GM21723 (cell line): ENCODE results near the gene MMP10.
"Not testable (repeated sequence)": the region's sequence is repeated elsewhere in the genome, so short reads cannot be mapped to it uniquely, and the experiment has no call there.

Source experiments
- ATAC-seq: cut with Tn5 transposase; IDR thresholded peaks from one replicate; pipeline ENCODE4 v1.9.1; 2021; ENCODE audit warnings: mild to moderate bottlenecking, moderate library complexity; ENCODE audit not compliant: unreplicated experiment

MMP10 gene

DNA sequence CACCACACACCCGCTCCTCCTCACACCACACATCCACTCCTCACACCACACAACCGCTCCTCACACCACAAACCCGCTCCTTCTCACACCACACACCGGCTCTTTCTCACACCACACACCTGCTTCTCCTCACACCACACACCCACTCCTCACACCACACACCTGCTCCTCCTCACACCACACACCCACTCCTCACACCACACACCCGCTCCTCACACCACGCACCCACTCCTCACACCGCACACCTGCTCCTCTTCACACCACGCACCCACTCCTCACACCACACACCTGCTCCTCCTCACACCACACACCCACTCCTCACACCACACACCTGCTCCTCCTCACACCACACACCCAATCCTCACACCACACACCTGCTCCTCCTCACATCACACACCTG is 49.5 kb downstream of the MMP10 start:
- not testable (repeated sequence) for ATAC-seq

DNA sequence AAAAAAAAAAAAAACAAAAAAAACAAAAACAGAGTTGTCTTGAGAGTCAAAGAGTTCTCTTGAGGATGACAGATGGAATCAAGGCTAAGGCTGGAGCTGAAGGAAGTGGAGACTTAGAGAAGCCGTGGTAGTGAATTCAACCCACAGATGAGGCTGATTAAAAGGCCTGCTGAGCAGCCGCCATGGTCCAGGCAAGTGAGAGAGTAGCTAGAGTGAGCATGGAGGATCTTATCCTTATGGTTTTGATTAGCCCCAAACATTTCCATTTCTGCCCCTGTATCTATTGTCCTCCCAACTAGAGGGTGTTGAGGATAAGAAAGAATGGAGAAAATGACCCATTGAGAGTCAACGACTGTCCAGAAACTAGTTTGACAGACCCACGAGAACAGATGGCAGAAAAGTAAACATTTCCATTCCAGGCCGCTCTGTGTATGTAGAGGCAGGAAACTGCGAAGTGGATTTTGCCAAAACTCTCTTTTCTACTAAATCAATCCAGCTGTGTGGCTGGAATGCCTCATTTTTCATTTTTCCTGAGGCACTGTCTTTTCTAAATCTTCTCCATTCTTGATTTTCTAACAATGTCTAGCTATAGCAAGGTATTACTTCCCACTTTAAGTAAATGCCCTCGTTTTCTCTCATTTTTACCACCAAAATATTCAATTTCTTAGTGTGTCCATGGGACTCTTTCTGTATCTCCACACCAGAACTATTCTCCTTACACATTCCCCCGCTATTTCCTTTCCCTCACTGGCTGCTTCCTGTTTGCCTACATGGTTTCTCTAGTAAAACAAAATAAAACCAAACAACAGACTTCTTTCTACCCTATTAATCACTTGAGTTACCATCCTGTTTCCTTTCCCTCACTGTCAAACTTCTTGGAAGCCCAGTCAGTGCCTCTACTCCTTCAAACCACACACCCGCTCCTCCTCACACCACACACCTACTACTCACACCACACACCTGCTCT is 50.3 kb downstream of the MMP10 start:
- no peak for ATAC-seq

DNA sequence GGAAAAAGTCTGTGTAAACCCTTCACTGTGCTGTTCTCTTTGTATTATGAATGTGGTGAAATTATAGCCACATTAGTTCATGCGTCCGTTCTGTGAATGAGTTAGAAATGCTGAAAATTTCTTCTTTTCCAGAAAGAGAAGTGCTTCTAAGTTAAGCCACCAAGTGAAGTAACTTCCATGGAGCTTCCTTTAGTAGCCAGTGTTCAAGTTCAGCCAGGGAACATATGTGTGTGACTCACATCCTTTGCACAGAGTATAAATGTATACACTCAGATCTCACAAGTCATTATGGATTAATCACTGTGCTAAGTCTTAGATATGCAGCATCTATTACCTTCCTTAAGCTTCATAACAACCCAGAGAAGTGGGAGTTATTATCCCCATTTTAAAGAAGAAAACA is 52.5 kb downstream of the MMP10 start:
- ATAC-seq: no peak

DNA sequence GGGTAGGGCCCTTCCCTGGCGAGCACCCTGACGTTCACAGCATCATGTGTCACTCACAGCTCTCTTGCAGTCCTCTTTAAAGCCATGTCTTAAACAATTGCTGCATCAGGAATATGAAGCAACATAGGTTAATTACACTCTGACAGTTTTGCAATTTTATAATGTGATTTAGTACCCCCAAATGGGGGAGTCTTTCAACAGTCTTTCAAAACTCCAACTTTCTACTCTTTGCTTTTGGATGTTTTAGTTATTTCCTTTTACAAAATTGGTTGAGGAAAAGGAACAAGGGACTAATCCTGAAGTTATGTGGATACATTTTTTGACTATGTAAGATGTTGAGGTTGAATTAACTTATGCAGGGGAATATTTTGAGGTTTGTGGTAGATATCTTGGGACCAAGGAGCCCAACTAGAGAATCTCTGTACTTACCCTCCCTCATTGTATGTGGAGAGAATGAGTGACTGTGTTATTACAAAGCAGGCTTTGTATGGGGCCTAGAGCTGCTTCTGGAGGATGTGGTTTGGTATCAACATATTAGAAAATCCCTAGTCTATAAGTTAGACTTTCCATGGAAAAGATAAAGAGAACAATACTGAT is 55.4 kb downstream of the MMP10 start, which contains the start of gene MMP8:
MMP8 (minus strand) TSS at position 51 of the 597 bp plus-strand sequence. CDS start 99 bp downstream, outside the sequence.
- ATAC-seq: no peak

DNA sequence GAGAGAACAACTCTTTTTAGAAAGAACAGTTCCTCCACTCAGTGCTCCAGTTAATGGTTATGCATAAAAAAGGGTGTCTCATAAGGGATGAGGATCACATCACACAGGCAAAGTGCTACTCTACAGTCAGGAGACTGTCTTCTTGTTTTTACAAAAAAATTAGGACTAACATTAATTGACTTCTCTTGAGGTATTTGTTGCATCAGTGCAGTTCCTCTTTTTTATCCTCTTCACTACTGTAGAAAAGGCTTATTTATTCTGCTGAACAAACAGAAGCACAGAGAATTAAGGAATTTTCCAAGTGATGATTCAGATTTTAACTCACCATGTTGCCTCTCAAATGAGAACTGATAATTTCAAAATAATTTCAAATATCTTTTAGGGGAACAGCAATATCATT is 57.6 kb downstream of the MMP10 start:
- no peak for ATAC-seq
